ENCODE results near the gene SLC12A7.

GRCh38 chr5:1034421-1034905 is 77.4 kb downstream of the SLC12A7 start:
- TF ChIP-seq CTCF (IDR thresholded peaks at IDR 0.05) = no peak
- TF ChIP-seq POLR2A (IDR thresholded peaks at IDR 0.05) = no peak

Data from heart left ventricle (tissue), 13 donors.